ENCODE data around the gene HCRTR1. TPM values are rescaled to one million over a fixed set of nuclear protein-coding genes. Genes with fewer than 3 reads are reported as not detected.

HCRTR1 gene
- total and polyA plus RNA-seq, 10 of the 15 experiments (the other 5 are each of a cell fraction or from before 2014, with no cell fraction given), result not detected

DNA sequence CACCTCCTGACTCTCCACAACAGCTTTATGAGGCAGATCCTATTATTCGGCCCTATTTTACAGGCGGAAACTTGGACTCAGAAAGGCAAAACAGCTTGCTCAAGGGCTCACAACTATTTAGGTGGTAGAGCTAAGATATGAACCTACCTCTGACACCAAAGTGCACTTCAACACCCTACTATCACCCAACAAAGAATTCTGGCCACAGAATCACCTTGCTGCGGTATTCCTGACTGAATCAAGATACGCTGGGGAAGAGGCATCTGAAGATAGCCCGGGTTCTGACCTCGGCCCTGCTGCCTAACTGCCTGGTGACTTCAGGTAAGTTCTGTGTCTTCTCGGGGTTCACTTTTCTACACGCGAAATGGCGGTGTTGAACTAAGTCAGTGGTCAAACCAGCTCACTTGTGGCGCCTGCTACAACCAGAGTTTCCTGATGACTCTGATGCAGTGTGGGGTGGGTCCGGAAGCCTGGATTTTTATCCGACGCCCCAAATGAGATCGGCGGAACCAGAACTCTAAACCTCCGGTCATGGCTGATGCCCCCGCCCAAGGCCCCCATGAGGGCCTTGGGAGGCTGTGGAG, 26.6 kb downstream of the HCRTR1 start (continued):
- TF ChIP-seq IRF5 (IDR thresholded peaks at IDR 0.05; ENCODE audit: borderline replicate concordance), result no peak
- no peak for TF ChIP-seq ZNF384 (IDR thresholded peaks at IDR 0.05; ENCODE audit: borderline replicate concordance, low read depth, low read length)
- TF ChIP-seq TBL1XR1 (IDR thresholded peaks at IDR 0.05; ENCODE audit: low read depth, low read length), result 0 out of 2 replicates have a peak, but pooled peaks have one; percentile 6
- TF ChIP-seq EED (IDR thresholded peaks at IDR 0.05; ENCODE audit: low read depth), result no peak
- TF ChIP-seq TCF3 (IDR thresholded peaks at IDR 0.05; ENCODE audit: borderline replicate concordance, insufficient read depth, low read depth, low read length), result no peak
- peak; percentile 9; the same call in 1 of the 2 replicates for TF ChIP-seq REST (IDR thresholded peaks at IDR 0.05; ENCODE audit: low read depth, low read length)
- TF ChIP-seq ZNF207 (IDR thresholded peaks at IDR 0.05; ENCODE audit: borderline replicate concordance), result 0 out of 2 replicates have a peak, but pooled peaks have one; percentile 79
- TF ChIP-seq MTA3 (IDR thresholded peaks at IDR 0.05; ENCODE audit: borderline replicate concordance, low read length), result no peak
- 0 out of 4 replicates have a peak, but pooled peaks of 1 of the 2 experiments have one; percentile 9 for TF ChIP-seq ETV6 (conservative IDR thresholded peaks at IDR 0.05 in 1 of 2, IDR thresholded peaks at IDR 0.05 in 1 of 2; ENCODE audit: borderline replicate concordance in 1 of 2, low read depth in 1 of 2)
- no peak for TF ChIP-seq SIX5 (IDR thresholded peaks at IDR 0.05; ENCODE audit: low read depth, low read length, severe bottlenecking)
- no peak for TF ChIP-seq RBBP5 (conservative IDR thresholded peaks at IDR 0.05)
- TF ChIP-seq JUNB (IDR thresholded peaks at IDR 0.05), result no peak
- no peak for TF ChIP-seq EZH2 (IDR thresholded peaks at IDR 0.05; ENCODE audit: borderline replicate concordance, control insufficient read depth, low read depth, low read length)
